NCI-H1436 treated with DMSO at 0.1 percent for 48 hours (cell line): ENCODE measurements around the gene ACOXL.
"Not testable (repeated sequence)": the region's sequence is repeated elsewhere in the genome, so short reads cannot be mapped to it uniquely, and the experiment has no call there.

Experiments
- DNase-seq: peaks from one replicate; lab custom pipeline; 2025; lab: John Stamatoyannopoulos, UW

The ACOXL gene

DNA sequence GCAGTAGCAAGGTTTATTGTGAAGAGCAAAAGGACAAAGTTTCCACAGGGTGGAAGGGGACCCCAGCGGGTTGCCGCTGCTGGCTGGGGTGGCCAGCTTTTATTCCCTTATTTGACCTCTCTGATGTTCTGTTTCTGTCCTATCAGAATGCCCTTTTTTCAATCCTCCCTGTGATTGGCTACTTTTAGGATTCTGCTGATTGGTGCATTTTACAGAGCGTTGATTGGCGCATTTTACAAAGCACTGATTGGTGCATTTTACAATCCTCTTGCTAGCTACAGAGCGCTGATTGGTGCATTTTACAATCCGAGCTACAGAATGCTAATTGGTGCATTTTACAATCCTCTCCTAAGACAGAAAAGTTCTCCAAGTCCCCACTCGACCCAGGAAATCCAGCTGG is 123.5 kb downstream of the ACOXL start:
- not testable (repeated sequence) for DNase-seq

DNA sequence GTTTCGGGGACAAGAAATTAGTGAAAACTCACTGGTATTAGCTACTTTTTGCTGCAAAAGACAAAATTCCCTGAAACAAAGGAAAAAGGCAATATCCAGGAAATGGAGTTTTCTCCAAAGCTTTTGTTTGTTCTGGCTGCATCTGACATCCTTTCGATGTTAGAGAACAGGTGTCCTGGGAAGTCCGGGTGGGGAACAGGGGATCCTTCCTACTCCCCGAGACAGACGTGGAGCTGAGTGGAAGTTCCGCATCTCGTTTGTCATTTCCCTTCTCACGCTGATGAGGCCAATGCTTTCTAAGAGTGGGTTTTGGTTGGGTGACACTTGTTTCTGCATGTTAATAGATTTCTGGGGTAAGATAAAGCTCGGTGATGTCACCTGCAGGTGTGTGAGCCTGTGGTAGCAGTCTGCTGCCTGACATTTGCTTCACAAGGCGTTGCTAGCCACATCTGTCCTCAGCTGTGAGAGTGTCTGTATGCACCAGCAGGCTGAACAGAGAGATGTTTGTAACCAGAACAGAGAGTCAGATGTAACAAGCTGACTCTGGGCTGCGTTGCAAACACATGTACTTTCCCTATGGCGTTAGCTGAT is 125.9 kb downstream of the ACOXL start:
- DNase-seq: no peak

- no peak for DNase-seq
Measured at GRCh38 chr2:110858993-110859701, 126.8 kb downstream of the ACOXL start.

- DNase-seq: no peak
Measured at GRCh38 chr2:110860630-110861029, 128.3 kb downstream of the ACOXL start.

DNA sequence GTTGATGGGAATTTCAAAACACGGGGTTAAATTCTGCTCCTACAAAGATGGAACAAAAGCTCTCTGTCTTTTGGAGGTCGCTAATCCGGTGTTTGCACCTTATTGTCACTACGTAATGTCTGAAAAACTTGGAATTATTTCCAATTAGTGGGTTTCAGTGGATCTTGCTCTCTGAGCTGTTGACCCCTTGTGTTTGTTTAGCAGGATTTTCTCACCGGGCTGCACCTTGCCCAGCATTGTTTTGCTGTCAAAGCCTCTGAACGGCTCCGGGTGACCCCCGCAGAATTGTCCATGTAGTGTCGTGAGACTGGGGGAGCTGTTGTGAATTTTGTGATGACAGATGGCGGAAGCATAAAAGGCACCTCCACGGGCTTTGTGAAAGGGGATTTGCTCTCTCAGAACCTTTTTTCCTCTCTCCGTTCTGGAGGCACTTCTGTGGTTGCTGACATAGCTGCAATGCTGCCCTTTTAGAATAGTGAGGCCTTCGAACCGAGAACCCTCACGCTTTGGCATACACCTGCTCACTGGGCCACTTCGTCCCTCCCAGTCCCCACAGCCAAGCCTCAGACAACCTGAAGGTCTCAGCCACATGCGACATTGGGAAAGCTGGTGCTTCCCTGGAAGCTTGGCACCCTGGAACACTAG is 129.4 kb downstream of the ACOXL start:
- no peak for DNase-seq

DNA sequence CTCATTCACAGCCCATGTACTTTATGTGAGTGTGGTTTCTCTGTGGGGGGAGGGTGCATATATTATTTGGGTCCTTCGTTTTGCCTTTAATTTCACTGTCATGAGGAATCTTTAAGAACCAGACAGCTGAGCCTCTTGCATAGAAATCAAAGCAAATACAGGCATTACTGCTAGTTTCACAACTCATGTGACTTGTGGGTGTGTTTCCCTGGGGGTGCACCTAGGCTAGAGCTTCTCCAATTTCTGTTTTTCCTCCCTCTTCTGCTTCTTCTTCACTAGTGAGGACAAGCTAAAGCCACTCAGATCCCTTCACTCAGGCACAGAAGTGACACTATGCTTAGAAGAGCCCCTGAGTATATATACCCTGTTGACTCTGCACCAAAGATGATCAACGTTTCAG is 131.4 kb downstream of the ACOXL start:
- no peak for DNase-seq

- no peak for DNase-seq
Measured at GRCh38 chr2:110864176-110864575, 131.8 kb downstream of the ACOXL start.

DNA sequence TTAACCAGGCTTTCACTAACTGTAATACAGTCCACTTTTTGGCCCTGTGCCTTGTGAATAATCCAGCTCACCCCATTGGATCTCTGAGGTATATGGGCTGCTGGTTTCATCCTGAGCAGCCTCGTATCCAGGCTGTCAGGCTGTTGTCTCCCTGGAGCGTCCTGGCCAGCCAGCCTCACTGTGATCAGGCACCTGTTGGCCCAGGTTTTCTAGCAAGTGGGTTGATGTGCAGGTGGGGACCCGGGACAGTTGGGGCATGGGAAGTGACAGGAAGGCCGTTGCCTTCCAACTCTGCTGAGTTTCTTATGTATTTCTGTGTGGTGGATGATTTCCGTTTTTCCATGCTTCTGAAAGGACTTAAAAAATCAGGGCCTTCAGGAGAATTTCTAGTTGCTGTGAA is 132.4 kb downstream of the ACOXL start:
- no peak for DNase-seq

- no peak for DNase-seq
Measured at GRCh38 chr2:110865188-110865587, 132.8 kb downstream of the ACOXL start.

GRCh38 chr2:110866045-110866444 is 133.7 kb downstream of the ACOXL start:
- no peak for DNase-seq

- DNase-seq: no peak
Measured at GRCh38 chr2:110866466-110866865, 134.1 kb downstream of the ACOXL start.

- no peak for DNase-seq
Measured at GRCh38 chr2:110867078-110867477, 134.7 kb downstream of the ACOXL start.

GRCh38 chr2:110868971-110869370 is 136.6 kb downstream of the ACOXL start:
- no peak for DNase-seq

GRCh38 chr2:110869472-110870446 is 137.4 kb downstream of the ACOXL start:
- no peak for DNase-seq

GRCh38 chr2:110870545-110870944 is 138.2 kb downstream of the ACOXL start:
- no peak for DNase-seq

GRCh38 chr2:110871637-110872036 is 139.3 kb downstream of the ACOXL start:
- no peak for DNase-seq

DNA sequence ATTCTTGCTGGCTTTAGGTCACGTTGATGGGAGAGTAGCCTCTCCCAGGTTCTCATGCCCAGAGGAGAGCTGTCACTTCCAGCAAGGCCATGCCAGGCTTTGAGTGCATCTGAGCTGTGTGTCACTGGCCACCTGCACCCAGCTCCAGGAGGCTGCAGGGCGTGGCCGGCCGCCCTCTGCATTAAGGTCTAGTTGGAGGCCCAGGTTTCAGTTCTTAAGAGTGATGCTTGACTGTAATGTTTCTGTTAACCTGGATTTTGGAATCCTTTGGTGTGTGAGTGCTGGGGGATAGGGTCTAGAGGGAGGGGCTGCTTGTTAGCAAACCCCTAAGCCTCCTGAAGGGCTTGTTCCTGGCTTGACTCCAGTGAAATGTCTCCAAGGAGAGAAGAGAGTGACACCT is 140.1 kb downstream of the ACOXL start:
- no peak for DNase-seq

DNA sequence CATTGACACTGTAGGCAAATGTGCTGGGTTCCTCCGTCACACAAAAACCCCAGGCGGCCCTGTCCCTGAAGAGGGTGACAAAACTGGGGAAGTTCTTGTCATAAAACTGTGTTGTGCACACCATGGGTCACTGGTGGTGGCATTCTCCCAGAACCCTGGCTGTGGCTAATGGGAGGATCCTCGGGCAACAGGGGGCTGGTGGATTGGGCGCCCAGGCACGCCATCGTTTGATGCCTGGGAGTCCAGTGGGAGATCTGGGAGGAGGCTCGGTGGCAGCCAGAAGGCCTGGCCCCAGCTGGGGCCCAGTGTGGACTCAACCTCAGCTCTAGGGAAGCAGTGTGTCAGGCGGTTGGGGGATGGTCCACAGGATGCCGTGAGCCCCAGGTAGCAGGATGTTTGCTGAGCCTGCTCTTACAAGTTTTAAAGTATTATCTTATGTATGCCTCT is 140.7 kb downstream of the ACOXL start:
- no peak for DNase-seq

GRCh38 chr2:110873597-110874452 is 141.5 kb downstream of the ACOXL start:
- no peak for DNase-seq

DNA sequence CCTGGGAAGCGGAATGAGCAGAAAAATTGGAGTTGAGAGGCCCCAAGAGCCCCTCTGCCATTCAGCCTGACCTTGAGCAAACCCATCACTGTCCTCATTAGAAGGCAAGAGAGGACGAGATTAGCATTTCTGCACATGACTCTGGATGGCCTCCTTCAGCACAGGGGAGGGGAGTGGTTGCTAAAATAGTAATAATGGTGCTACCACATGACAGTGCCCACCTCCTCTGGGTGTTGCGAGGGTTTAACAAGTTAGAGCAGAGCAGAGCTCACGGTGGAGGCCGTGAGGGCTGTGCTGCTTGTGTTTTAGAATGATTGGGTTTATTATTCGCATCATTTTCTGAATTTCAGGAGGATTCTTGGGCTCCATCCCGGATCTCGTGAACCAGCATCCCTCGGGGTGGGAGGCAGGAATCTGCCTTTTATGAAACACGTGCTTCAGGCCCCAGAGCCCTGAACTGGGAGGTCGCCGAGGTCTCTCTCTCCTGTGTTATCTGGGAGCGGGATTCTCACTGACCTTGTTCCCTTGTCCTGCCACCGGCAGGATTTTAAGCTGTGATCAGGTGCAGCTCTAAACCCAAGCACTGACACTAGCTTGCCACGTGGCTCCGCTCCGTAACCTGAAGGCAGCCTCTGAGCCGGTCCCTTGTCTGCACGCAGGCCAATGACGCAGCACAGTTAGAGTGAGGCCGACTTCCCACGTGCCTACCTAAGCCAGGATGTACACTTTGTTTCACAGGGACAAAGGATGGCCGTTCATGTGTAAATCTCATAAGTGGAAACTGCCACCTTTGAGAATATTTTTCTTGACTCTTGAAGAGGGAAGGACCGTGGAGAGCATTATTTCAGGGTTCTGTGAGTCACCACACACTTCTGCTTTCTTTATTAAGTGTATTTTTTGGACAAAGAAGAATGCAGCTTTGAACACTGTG is 142.3 kb downstream of the ACOXL start:
- DNase-seq: no peak
